ENCODE data around the gene WDR47. TPM values are rescaled to one million over a fixed set of nuclear protein-coding genes. Genes with fewer than 3 reads are reported as not detected.
"Not testable (repeated sequence)": the region's sequence is repeated elsewhere in the genome, so short reads cannot be mapped to it uniquely, and the experiment has no call there.

Gene WDR47
- total RNA-seq, 2 donors from 2014 or later: 7.9 to 11.1 TPM

- H3K36me3 Mint-ChIP-seq (ENCODE audit: low read depth): no peaks in the 10 kb centered on the region
- H3K27me3 Mint-ChIP-seq: no peaks in the 10 kb centered on the region
- no peak for ATAC-seq (replicated peaks)
- no peaks in the 10 kb centered on the region for H3K4me1 Mint-ChIP-seq
- no peak overlapping the region for H3K4me3 Mint-ChIP-seq
- H3K9me3 Mint-ChIP-seq: no peaks in the 10 kb centered on the region
- no peak overlapping the region for H3K27ac Mint-ChIP-seq
Observed at GRCh38 chr1:109034382-109034781, 7.5 kb downstream of the WDR47 start.

- not testable (repeated sequence) for H3K27ac Mint-ChIP-seq; H3K36me3 Mint-ChIP-seq (ENCODE audit: low read depth); H3K9me3 Mint-ChIP-seq; H3K4me3 Mint-ChIP-seq; H3K27me3 Mint-ChIP-seq; ATAC-seq (replicated peaks); H3K4me1 Mint-ChIP-seq
Observed at GRCh38 chr1:109029493-109029892, 12.4 kb downstream of the WDR47 start.

- Mint-ChIP-seq H3K36me3 (ENCODE audit: low read depth) (no peaks in the 10 kb centered on the region), H3K4me1 (no peaks in the 10 kb centered on the region), H3K4me3 (no peak overlapping the region), H3K9me3 (no peaks in the 10 kb centered on the region), H3K27me3 (no peaks in the 10 kb centered on the region), H3K27ac (no peak overlapping the region)
- no peak for ATAC-seq (replicated peaks)
Observed at GRCh38 chr1:109027841-109028240, 14.1 kb downstream of the WDR47 start.

GRCh38 chr1:109025694-109026093, 16.2 kb downstream of the WDR47 start:
- no peak for ATAC-seq (replicated peaks)

GRCh38 chr1:109024646-109025045, 17.3 kb downstream of the WDR47 start:
- Mint-ChIP-seq H3K4me3 (no peak overlapping the region), H3K9me3 (no peaks in the 10 kb centered on the region), H3K27me3 (no peaks in the 10 kb centered on the region), H3K27ac (no peak overlapping the region), H3K4me1 (no peaks in the 10 kb centered on the region), H3K36me3 (ENCODE audit: low read depth) (peaks cover 17% of the 10 kb centered on the region)
- no peak for ATAC-seq (replicated peaks)

More at GRCh38 chr1:109025694-109026093, 16.2 kb downstream of the WDR47 start:
- H3K9me3 Mint-ChIP-seq: no peaks in the 10 kb centered on the region
- no peaks in the 10 kb centered on the region for H3K4me1 Mint-ChIP-seq
- H3K36me3 Mint-ChIP-seq (ENCODE audit: low read depth): peaks cover 14% of the 10 kb centered on the region
- H3K4me3 Mint-ChIP-seq: no peak overlapping the region
- no peak overlapping the region for H3K27ac Mint-ChIP-seq
- no peaks in the 10 kb centered on the region for H3K27me3 Mint-ChIP-seq

GRCh38 chr1:109020693-109021257, 21.1 kb downstream of the WDR47 start:
- Mint-ChIP-seq H3K36me3 (ENCODE audit: low read depth) (peaks cover 34% of the 10 kb centered on the region), H3K4me1 (no peaks in the 10 kb centered on the region), H3K9me3 (no peaks in the 10 kb centered on the region), H3K27ac (no peak overlapping the region), H3K27me3 (no peaks in the 10 kb centered on the region), H3K4me3 (no peak overlapping the region)
- ATAC-seq (replicated peaks): no peak

GRCh38 chr1:109017719-109018118, 24.2 kb downstream of the WDR47 start:
- H3K4me1 Mint-ChIP-seq; H3K27ac Mint-ChIP-seq; ATAC-seq (replicated peaks); H3K9me3 Mint-ChIP-seq; H3K4me3 Mint-ChIP-seq; H3K27me3 Mint-ChIP-seq: not testable (repeated sequence)
- peaks cover 52% of the 10 kb centered on the region for H3K36me3 Mint-ChIP-seq (ENCODE audit: low read depth)

- Mint-ChIP-seq H3K36me3 (ENCODE audit: low read depth) (peaks cover 48% of the 10 kb centered on the region), H3K4me1 (no peaks in the 10 kb centered on the region), H3K27ac (no peak overlapping the region), H3K9me3 (no peaks in the 10 kb centered on the region), H3K4me3 (no peak overlapping the region), H3K27me3 (no peaks in the 10 kb centered on the region)
- ATAC-seq (replicated peaks): no peak
Observed at GRCh38 chr1:109017134-109017533, 24.8 kb downstream of the WDR47 start.

- Mint-ChIP-seq H3K27me3 (no peaks in the 10 kb centered on the region), H3K27ac (no peak overlapping the region), H3K4me1 (no peaks in the 10 kb centered on the region), H3K4me3 (no peak overlapping the region), H3K36me3 (ENCODE audit: low read depth) (peaks cover 35% of the 10 kb centered on the region), H3K9me3 (no peaks in the 10 kb centered on the region)
- no peak for ATAC-seq (replicated peaks)
Observed at GRCh38 chr1:109011335-109011734, 30.6 kb downstream of the WDR47 start.

GRCh38 chr1:108996622-108997021, 45.3 kb downstream of the WDR47 start:
- H3K27ac Mint-ChIP-seq: peak overlapping the region; percentile 25
- not testable (repeated sequence) for H3K9me3 Mint-ChIP-seq, H3K27me3 Mint-ChIP-seq, H3K4me1 Mint-ChIP-seq, H3K4me3 Mint-ChIP-seq
- peak; percentile 42 for ATAC-seq (replicated peaks)
- H3K36me3 Mint-ChIP-seq (ENCODE audit: low read depth): peaks cover 63% of the 10 kb centered on the region

GRCh38 chr1:108983114-108983513, 58.8 kb downstream of the WDR47 start:
- Mint-ChIP-seq H3K27me3 (no peaks in the 10 kb centered on the region), H3K4me3 (no peak overlapping the region), H3K27ac (no peak overlapping the region), H3K36me3 (ENCODE audit: low read depth) (peaks cover 49% of the 10 kb centered on the region), H3K4me1 (peaks cover 4% of the 10 kb centered on the region), H3K9me3 (no peaks in the 10 kb centered on the region)
- ATAC-seq (replicated peaks): no peak

GRCh38 chr1:108976658-108977057, 65.2 kb downstream of the WDR47 start:
- no peak overlapping the region for H3K27ac Mint-ChIP-seq
- H3K9me3 Mint-ChIP-seq: no peaks in the 10 kb centered on the region
- H3K27me3 Mint-ChIP-seq: no peaks in the 10 kb centered on the region
- no peak for ATAC-seq (replicated peaks)
- no peaks in the 10 kb centered on the region for H3K4me1 Mint-ChIP-seq
- peaks cover 55% of the 10 kb centered on the region for H3K36me3 Mint-ChIP-seq (ENCODE audit: low read depth)
- H3K4me3 Mint-ChIP-seq: no peak overlapping the region

- Mint-ChIP-seq H3K27me3 (no peaks in the 10 kb centered on the region), H3K36me3 (ENCODE audit: low read depth) (peaks cover 36% of the 10 kb centered on the region), H3K27ac (no peak overlapping the region), H3K9me3 (no peaks in the 10 kb centered on the region), H3K4me1 (no peaks in the 10 kb centered on the region), H3K4me3 (no peak overlapping the region)
- no peak for ATAC-seq (replicated peaks)
Observed at GRCh38 chr1:108972951-108973350, 69.0 kb downstream of the WDR47 start.

GRCh38 chr1:108969346-108969745, 72.6 kb downstream of the WDR47 start:
- H3K27ac Mint-ChIP-seq: no peak overlapping the region
- H3K4me3 Mint-ChIP-seq: no peak overlapping the region
- H3K9me3 Mint-ChIP-seq: no peaks in the 10 kb centered on the region
- H3K27me3 Mint-ChIP-seq: no peaks in the 10 kb centered on the region
- peaks cover 20% of the 10 kb centered on the region for H3K36me3 Mint-ChIP-seq (ENCODE audit: low read depth)
- no peak for ATAC-seq (replicated peaks)
- no peaks in the 10 kb centered on the region for H3K4me1 Mint-ChIP-seq

GRCh38 chr1:108963052-108963686, 78.7 kb downstream of the WDR47 start, which contains the start of gene CLCC1:
Gene CLCC1 (minus strand): TSS chr1:108963484. CDS start chr1:108950437, 13,047 bp downstream.
- Mint-ChIP-seq H3K36me3 (ENCODE audit: low read depth) (peaks cover 30% of the 10 kb centered on the region), H3K4me1 (peaks cover 11% of the 10 kb centered on the region), H3K27me3 (no peaks in the 10 kb centered on the region), H3K4me3 (peak within 1 kb of the TSS; percentile 70), H3K9me3 (no peaks in the 10 kb centered on the region), H3K27ac (peak within 1 kb of the TSS; percentile 37)
- peak; percentile 97 for ATAC-seq (replicated peaks)
